HepG2 (cell line): ENCODE measurements around the gene ZBTB45. TPM values are rescaled to one million over a fixed set of nuclear protein-coding genes. Genes with fewer than 3 reads are reported as not detected.

ENCODE experiments used
- CREB1 ChIP-seq, 2 experiments: fragments of 450-650 bp in 1 of 2; IDR thresholded peaks; 2 replicates each; pipeline ENCODE4 v1.6.1; 2016 to 2017; ENCODE audit warnings: control low read depth in 1 of 2, mild to moderate bottlenecking in 1 of 2, missing compliant biosample characterization in 1 of 2, missing genetic modification characterization in 1 of 2
- NR2C2 ChIP-seq: sonication (generic); formaldehyde crosslinking; IDR thresholded peaks from 2 replicates; pipeline ENCODE4 v1.4.0; 2020; ENCODE audit warnings: missing genetic modification reagents, mild to moderate bottlenecking, moderate library complexity, borderline replicate concordance
- ZBTB21 ChIP-seq: sonication (generic); formaldehyde crosslinking; IDR thresholded peaks from 2 replicates; pipeline ENCODE4 v1.4.0; 2020; ENCODE audit warnings: missing genetic modification reagents
- ZNF253 ChIP-seq: sonication (generic); formaldehyde crosslinking; IDR thresholded peaks from 2 replicates; pipeline ENCODE4 v1.8.0; 2022; ENCODE audit warnings: mild to moderate bottlenecking, missing genetic modification reagents, borderline replicate concordance
- polyA plus RNA-seq, 8 experiments: library from polyadenylated mRNA; depleted of rRNA in 3 of 8; stranded (reverse) in 7 of 8; unstranded in 1 of 8; fragments of >200 nt; fragmentation: Illumina TruSeq in 4 of 8; extraction: Trizol in 4 of 8; gene quantifications; 2 replicates each; pipeline versions ENCODE4 v1.2.1 to v1.2.3, GENCODE V29; 2011 to 2016; ENCODE audit warnings: low read depth in 4 of 8, missing spikeins in 1 of 8, mixed read lengths in 1 of 8; ENCODE audit not compliant: insufficient read depth in 1 of 8
- total RNA-seq, 5 experiments: library from RNA; depleted of rRNA; stranded (reverse); fragments of >200 nt; fragmentation: Illumina TruSeq; extraction: Trizol; gene quantifications; 2 replicates each; pipeline ENCODE4 v1.2.3, GENCODE V29; 2016; ENCODE audit warnings: low read depth in 1 of 5
- TF ChIP-seq, protein P1 (sequence below): sonication (generic); formaldehyde crosslinking; IDR thresholded peaks from 2 replicates; pipeline ENCODE4 v1.4.0; 2020; ENCODE audit warnings: missing genetic modification reagents
- TF ChIP-seq, protein P2 (sequence below): sonication (generic); formaldehyde crosslinking; IDR thresholded peaks from 2 replicates; pipeline ENCODE4 v1.5.1; 2020; ENCODE audit warnings: mild to moderate bottlenecking, missing genetic modification reagents
- TF ChIP-seq, protein P3 (sequence below), 2 experiments: fragments of 450-650 bp in 1 of 2; sonication (generic) in 1 of 2; formaldehyde crosslinking in 1 of 2; IDR thresholded peaks; 2 replicates each; pipeline versions ENCODE4 v1.6.1 to v1.8.0; 2016 to 2022; ENCODE audit warnings: antibody characterized with exemption in 1 of 2, mild to moderate bottlenecking in 1 of 2, missing genetic modification reagents in 1 of 2
- TF ChIP-seq, protein P4 (sequence below): sonication (generic); formaldehyde crosslinking; IDR thresholded peaks from 2 replicates; pipeline ENCODE4 v1.4.0; 2020; ENCODE audit warnings: missing genetic modification reagents

The ZBTB45 gene
- total and polyA plus RNA-seq, 2 of the 13 experiments (the other 11 are each of a cell fraction or from before 2014, with no cell fraction given): 3.0 to 3.7 TPM

DNA sequence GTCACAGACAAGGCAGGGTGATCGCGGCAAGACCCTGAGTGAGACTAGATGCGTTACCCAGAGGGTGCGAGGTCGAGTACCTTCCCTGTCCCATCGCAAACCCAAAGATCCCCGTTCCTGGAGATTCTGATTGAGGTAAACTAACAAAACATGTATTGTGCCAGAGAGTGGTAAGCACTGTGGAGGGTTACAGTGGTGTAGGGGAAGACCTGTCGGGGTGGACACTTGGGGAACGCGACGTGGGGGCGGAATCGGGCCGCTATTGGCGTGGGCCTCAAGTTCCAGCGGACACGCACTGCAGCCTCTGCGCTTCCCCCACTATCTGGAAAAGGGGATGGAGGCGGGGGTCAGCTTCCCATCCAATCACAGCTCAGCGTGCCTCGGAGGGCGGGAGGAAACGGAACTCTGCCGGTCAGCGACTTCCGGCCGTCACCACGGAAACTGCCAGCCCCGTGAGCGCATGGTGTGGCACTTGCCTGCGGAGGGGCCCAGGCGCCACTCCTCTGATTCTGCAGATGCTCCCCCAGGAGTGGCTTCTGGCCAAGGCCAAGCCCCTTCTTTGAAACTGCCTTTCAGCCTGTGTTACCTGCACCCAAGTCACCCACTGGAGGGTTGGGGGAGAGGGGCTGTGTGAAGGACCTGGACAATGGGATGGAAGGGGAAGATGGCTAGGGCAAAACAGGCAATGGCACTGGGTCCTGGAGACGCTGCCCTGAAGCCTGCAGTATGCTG is 39.8 kb upstream of the ZBTB45 start (continued):
- TF ChIP-seq, protein P1, sequence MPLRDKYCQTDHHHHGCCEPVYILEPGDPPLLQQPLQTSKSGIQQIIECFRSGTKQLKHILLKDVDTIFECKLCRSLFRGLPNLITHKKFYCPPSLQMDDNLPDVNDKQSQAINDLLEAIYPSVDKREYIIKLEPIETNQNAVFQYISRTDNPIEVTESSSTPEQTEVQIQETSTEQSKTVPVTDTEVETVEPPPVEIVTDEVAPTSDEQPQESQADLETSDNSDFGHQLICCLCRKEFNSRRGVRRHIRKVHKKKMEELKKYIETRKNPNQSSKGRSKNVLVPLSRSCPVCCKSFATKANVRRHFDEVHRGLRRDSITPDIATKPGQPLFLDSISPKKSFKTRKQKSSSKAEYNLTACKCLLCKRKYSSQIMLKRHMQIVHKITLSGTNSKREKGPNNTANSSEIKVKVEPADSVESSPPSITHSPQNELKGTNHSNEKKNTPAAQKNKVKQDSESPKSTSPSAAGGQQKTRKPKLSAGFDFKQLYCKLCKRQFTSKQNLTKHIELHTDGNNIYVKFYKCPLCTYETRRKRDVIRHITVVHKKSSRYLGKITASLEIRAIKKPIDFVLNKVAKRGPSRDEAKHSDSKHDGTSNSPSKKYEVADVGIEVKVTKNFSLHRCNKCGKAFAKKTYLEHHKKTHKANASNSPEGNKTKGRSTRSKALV (CRISPR knock-in tag): no peak
- TF ChIP-seq, protein P2, sequence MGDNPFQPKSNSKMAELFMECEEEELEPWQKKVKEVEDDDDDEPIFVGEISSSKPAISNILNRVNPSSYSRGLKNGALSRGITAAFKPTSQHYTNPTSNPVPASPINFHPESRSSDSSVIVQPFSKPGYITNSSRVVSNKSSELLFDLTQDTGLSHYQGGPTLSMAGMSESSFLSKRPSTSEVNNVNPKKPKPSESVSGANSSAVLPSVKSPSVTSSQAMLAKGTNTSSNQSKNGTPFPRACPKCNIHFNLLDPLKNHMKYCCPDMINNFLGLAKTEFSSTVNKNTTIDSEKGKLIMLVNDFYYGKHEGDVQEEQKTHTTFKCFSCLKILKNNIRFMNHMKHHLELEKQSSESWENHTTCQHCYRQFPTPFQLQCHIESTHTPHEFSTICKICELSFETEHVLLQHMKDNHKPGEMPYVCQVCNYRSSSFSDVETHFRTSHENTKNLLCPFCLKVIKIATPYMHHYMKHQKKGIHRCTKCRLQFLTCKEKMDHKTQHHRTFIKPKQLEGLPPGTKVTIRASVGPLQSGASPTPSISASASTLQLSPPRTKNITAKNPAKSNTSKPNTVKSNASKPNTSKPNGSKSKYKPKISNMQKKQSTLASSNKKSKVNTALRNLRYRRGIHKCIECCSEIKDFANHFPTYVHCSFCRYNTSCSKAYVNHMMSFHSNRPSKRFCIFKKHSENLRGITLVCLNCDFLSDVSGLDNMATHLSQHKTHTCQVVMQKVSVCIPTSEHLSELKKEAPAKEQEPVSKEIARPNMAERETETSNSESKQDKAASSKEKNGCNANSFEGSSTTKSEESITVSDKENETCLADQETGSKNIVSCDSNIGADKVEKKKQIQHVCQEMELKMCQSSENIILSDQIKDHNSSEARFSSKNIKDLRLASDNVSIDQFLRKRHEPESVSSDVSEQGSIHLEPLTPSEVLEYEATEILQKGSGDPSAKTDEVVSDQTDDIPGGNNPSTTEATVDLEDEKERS (CRISPR knock-in tag): 0 out of 2 replicates have a peak, but pooled peaks have one; percentile 42
- TF ChIP-seq NR2C2 (peak; percentile 87), ZBTB21 (CRISPR knock-in tag) (no peak), ZNF253 (CRISPR knock-in tag) (no peak), CREB1 (IDR thresholded peaks at IDR 0.05) (peak; percentile 22; the same call in 1 of the 2 replicates), CREB1 (CRISPR knock-in tag; IDR thresholded peaks at IDR 0.05) (peak; percentile 72)
- TF ChIP-seq, protein P3, sequence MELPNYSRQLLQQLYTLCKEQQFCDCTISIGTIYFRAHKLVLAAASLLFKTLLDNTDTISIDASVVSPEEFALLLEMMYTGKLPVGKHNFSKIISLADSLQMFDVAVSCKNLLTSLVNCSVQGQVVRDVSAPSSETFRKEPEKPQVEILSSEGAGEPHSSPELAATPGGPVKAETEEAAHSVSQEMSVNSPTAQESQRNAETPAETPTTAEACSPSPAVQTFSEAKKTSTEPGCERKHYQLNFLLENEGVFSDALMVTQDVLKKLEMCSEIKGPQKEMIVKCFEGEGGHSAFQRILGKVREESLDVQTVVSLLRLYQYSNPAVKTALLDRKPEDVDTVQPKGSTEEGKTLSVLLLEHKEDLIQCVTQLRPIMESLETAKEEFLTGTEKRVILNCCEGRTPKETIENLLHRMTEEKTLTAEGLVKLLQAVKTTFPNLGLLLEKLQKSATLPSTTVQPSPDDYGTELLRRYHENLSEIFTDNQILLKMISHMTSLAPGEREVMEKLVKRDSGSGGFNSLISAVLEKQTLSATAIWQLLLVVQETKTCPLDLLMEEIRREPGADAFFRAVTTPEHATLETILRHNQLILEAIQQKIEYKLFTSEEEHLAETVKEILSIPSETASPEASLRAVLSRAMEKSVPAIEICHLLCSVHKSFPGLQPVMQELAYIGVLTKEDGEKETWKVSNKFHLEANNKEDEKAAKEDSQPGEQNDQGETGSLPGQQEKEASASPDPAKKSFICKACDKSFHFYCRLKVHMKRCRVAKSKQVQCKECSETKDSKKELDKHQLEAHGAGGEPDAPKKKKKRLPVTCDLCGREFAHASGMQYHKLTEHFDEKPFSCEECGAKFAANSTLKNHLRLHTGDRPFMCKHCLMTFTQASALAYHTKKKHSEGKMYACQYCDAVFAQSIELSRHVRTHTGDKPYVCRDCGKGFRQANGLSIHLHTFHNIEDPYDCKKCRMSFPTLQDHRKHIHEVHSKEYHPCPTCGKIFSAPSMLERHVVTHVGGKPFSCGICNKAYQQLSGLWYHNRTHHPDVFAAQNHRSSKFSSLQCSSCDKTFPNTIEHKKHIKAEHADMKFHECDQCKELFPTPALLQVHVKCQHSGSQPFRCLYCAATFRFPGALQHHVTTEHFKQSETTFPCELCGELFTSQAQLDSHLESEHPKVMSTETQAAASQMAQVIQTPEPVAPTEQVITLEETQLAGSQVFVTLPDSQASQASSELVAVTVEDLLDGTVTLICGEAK (IDR thresholded peaks at IDR 0.05): peak; percentile 57
- TF ChIP-seq, protein P3 (CRISPR knock-in tag; IDR thresholded peaks at IDR 0.05): no peak
- TF ChIP-seq, protein P4, sequence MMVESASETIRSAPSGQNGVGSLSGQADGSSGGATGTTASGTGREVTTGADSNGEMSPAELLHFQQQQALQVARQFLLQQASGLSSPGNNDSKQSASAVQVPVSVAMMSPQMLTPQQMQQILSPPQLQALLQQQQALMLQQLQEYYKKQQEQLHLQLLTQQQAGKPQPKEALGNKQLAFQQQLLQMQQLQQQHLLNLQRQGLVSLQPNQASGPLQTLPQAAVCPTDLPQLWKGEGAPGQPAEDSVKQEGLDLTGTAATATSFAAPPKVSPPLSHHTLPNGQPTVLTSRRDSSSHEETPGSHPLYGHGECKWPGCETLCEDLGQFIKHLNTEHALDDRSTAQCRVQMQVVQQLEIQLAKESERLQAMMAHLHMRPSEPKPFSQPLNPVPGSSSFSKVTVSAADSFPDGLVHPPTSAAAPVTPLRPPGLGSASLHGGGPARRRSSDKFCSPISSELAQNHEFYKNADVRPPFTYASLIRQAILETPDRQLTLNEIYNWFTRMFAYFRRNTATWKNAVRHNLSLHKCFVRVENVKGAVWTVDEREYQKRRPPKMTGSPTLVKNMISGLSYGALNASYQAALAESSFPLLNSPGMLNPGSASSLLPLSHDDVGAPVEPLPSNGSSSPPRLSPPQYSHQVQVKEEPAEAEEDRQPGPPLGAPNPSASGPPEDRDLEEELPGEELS (CRISPR knock-in tag): no peak
